A673 (cell line): Measurements from ENCODE around the gene FYTTD1. TPM values are rescaled to one million over a fixed set of nuclear protein-coding genes. Genes with fewer than 3 reads are reported as not detected.

Source experiments
- BruUV-seq: library from RNA; stranded (reverse); fragments of 400-500 nt; replicated peaks from 2 replicates; lab custom pipeline; 2021; lab: Mats Ljungman, UMichigan
- CTCF ChIA-PET: fragments of 300-600 bp; sonication (Branson Sonifier 250); formaldehyde crosslinking; loops from one replicate; lab custom pipeline; 2022; ENCODE audit warnings: antibody characterized with exemption; lab: Charles Lee
- POLR2A ChIA-PET: fragments of 300-600 bp; sonication (Branson Sonifier 250); formaldehyde crosslinking; loops from one replicate; lab custom pipeline; 2022; ENCODE audit warnings: antibody characterized with exemption; ENCODE audit not compliant: low non-redundant PET; lab: Charles Lee
- DNase-seq: peaks from one replicate; pipeline ENCODE4 v3.0.0-alpha.2; 2015; ENCODE audit warnings: low spot score
- H3K27ac ChIP-seq: fragments of 200-600 bp; sonication (generic); 2 replicates; pipeline ENCODE4 v1.5.1; 2016; ENCODE audit warnings: mixed run types, low read depth, mild to moderate bottlenecking, mixed read lengths, antibody characterized with exemption, low read length; ENCODE audit not compliant: poor library complexity, severe bottlenecking
- H3K27me3 ChIP-seq: fragments of 200-600 bp; sonication (generic); replicated peaks from 2 replicates; pipeline ENCODE4 v1.6.1; 2017; ENCODE audit warnings: mixed run types, low read depth, mild to moderate bottlenecking, mixed read lengths, antibody characterized with exemption, low read length; ENCODE audit not compliant: insufficient read depth, poor library complexity
- H3K36me3 ChIP-seq: fragments of 200-600 bp; sonication (generic); 2 replicates; pipeline ENCODE4 v1.6.1; 2016; ENCODE audit warnings: mixed run types, mild to moderate bottlenecking, mixed read lengths, antibody characterized with exemption, low read length; ENCODE audit not compliant: insufficient read depth, poor library complexity, severe bottlenecking
- H3K4me1 ChIP-seq: fragments of 200-600 bp; sonication (generic); 2 replicates; pipeline ENCODE4 v1.6.1; 2017; ENCODE audit warnings: mixed run types, mild to moderate bottlenecking, mixed read lengths, antibody characterized with exemption, low read length; ENCODE audit not compliant: insufficient read depth, poor library complexity, severe bottlenecking
- H3K4me3 ChIP-seq: fragments of 200-600 bp; sonication (generic); 2 replicates; pipeline ENCODE4 v1.5.1; 2016; ENCODE audit warnings: low read depth, mixed run types, mild to moderate bottlenecking, mixed read lengths, low read length; ENCODE audit not compliant: poor library complexity, severe bottlenecking
- H3K9me3 ChIP-seq: fragments of 200-600 bp; sonication (generic); 2 replicates; pipeline ENCODE4 v1.6.1; 2016; ENCODE audit warnings: mixed run types, low read depth, mild to moderate bottlenecking, mixed read lengths, antibody characterized with exemption, low read length; ENCODE audit not compliant: poor library complexity, severe bottlenecking
- EZH2 ChIP-seq: fragments of 200-600 bp; sonication (generic); IDR thresholded peaks from 2 replicates; pipeline ENCODE4 v1.6.1; 2017; ENCODE audit warnings: borderline replicate concordance, low read depth, mild to moderate bottlenecking, mixed read lengths, antibody characterized with exemption, low read length; ENCODE audit not compliant: poor library complexity, severe bottlenecking
- intact Hi-C: fragments of 100-400 bp; cut with micrococcal nuclease; formaldehyde crosslinking; loops from one replicate; pipeline ENCODE4 v1.10.0; 2022; ENCODE audit not compliant: unreplicated experiment
- total RNA-seq: library from RNA; stranded (reverse); gene quantifications from 2 replicates; pipeline ENCODE4 v1.2.3, GENCODE V29; 2021
- TF ChIP-seq, protein P1 (sequence below): fragments of 300-800, 200-600 bp; sonication (generic); conservative IDR thresholded peaks from 2 replicates; pipeline ENCODE4 v1.5.1; 2017; ENCODE audit warnings: low read depth, mild to moderate bottlenecking, antibody characterized with exemption, low read length, moderate library complexity, mixed read lengths

Gene FYTTD1
- total RNA-seq, 1 experiment from 2014 or later, result 89.7 TPM

DNA sequence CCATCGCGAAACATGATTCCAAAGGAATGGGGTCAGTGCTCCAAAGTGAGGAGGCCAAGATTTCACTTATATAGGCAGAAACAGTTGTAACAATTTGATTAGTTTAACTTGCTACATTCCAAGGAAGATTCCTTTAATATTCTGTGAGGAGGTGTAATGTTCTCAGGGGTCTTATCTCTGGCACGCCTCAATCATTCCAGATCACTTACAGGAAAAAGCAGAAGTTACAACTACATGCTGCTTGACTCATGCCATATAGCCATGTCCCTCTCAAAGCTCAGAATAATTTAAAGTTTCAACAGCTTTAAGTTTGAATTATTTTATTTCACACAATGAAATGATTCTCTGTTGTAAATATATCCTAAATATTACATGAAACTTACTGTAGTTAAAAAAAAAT, 3.5 kb upstream of the FYTTD1 start:
- TF ChIP-seq, protein P1, sequence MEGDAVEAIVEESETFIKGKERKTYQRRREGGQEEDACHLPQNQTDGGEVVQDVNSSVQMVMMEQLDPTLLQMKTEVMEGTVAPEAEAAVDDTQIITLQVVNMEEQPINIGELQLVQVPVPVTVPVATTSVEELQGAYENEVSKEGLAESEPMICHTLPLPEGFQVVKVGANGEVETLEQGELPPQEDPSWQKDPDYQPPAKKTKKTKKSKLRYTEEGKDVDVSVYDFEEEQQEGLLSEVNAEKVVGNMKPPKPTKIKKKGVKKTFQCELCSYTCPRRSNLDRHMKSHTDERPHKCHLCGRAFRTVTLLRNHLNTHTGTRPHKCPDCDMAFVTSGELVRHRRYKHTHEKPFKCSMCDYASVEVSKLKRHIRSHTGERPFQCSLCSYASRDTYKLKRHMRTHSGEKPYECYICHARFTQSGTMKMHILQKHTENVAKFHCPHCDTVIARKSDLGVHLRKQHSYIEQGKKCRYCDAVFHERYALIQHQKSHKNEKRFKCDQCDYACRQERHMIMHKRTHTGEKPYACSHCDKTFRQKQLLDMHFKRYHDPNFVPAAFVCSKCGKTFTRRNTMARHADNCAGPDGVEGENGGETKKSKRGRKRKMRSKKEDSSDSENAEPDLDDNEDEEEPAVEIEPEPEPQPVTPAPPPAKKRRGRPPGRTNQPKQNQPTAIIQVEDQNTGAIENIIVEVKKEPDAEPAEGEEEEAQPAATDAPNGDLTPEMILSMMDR, result no peak
- no peak for TF ChIP-seq EZH2

DNA sequence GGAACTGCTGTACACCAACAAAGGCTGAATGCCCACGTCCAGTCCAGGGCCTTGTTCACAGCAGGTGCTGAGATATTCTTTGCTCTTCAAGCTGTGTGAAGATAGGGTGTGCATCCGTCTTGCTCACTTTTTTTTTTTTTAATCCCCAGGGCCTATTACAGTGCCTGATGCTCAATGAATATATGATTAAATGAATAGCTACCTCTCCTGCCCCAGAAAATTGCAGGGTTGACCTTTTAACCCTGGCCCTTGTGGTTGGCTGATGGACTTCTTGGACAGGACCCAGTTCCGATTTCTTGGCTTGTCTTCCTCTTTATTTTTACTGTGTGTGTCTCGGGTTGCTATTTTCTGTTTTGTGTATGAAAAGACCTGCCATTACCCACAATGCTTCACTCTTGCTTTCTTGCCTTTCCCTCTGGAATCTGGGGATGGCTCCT, 2.9 kb upstream of the FYTTD1 start:
- Histone ChIP-seq H3K4me1 (no peaks in the 10 kb centered on the region), H3K27ac (peak overlapping the region; percentile 26), H3K4me3 (no peak overlapping the region), H3K27me3 (no peaks in the 10 kb centered on the region), H3K36me3 (no peaks in the 10 kb centered on the region), H3K9me3 (no peaks in the 10 kb centered on the region)
- intact Hi-C loops, result no loop called here
- ChIA-PET CTCF (no interaction called here), POLR2A (no interaction called here)
- TF ChIP-seq EZH2, result no peak
- TF ChIP-seq, protein P1, result no peak
- BruUV-seq, result no TSS peak
- no peak for DNase-seq

More for the DNA sequence above, 3.5 kb upstream of the FYTTD1 start:
- Histone ChIP-seq H3K4me1 (no peaks in the 10 kb centered on the region), H3K27ac (no peak overlapping the region), H3K27me3 (no peaks in the 10 kb centered on the region), H3K9me3 (no peaks in the 10 kb centered on the region), H3K36me3 (no peaks in the 10 kb centered on the region), H3K4me3 (no peak overlapping the region)
- no TSS peak for BruUV-seq
- POLR2A ChIA-PET, result no interaction called here
- CTCF ChIA-PET, result no interaction called here
- DNase-seq, result no peak
- intact Hi-C loops, result no loop called here

DNA sequence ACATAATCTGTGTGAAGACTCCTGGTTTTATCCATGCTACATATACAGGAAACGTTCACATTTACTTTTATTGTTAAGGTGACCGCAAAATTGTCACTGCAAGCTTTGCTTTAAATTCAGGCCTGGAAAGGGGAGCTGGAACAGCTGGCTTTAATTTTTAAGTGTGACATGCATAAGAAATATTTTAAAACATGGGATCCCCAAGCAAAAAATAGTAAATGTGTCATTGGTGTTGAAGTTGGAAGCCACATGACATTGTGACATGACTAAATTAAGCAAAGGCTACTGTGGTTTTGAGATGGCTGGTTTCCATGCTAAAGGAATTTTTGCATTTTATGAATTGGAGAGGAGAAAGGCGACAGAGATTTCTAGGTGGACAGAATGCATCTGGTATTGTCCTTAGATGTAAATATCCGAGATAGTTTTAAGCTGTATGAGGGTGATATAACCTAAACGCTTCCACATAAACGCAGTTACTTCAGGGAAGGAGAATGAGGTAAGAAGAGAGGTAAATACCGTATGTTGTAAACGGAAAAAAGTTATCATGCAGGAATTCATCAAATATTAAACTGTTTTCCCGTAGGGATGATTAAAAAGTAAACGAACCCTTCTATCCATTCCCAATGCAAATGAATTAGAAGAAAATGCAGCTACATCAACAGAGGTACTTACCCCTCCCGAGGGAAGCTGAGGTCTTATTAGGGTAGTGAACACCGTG, 927 bp upstream of the FYTTD1 start:
- Histone ChIP-seq H3K9me3 (no peaks in the 10 kb centered on the region), H3K27me3 (no peaks in the 10 kb centered on the region), H3K4me1 (no peaks in the 10 kb centered on the region), H3K27ac (peak overlapping the region; percentile 87), H3K4me3 (peak overlapping the region; percentile 86), H3K36me3 (no peaks in the 10 kb centered on the region)
- intact Hi-C loops, result no loop called here
- POLR2A ChIA-PET, result no interaction called here
- TSS peak; percentile 57 for BruUV-seq
- no peak for TF ChIP-seq EZH2
- TF ChIP-seq, protein P1, result no peak
- peak; percentile 73 for DNase-seq
- CTCF ChIA-PET, result interaction anchor here (0.5 kb wide), 1 partner anchor 79 kb away, joined by 5 read pairs; no protein-coding TSS in a partner anchor
